IPS-18a (cell line): ENCODE results near the gene PTPN14.

ENCODE experiments used
- H3K27ac ChIP-seq: one replicate; pipeline ENCODE4 v1.5.1; 2013; ENCODE audit warnings: low read length
- H3K27me3 ChIP-seq: one replicate; pipeline ENCODE4 v1.6.1; 2013; ENCODE audit warnings: mild to moderate bottlenecking, low read length; ENCODE audit not compliant: control insufficient read depth, insufficient read depth
- H3K36me3 ChIP-seq: one replicate; pipeline ENCODE4 v1.6.1; 2013; ENCODE audit warnings: low read depth, low read length; ENCODE audit not compliant: control insufficient read depth
- H3K4me1 ChIP-seq: one replicate; pipeline ENCODE4 v1.6.1; 2013; ENCODE audit warnings: low read depth, low read length; ENCODE audit not compliant: control insufficient read depth
- H3K4me3 ChIP-seq: one replicate; pipeline ENCODE4 v1.5.1; 2013; ENCODE audit warnings: low read length
- H3K9ac ChIP-seq: one replicate; pipeline ENCODE4 v1.6.1; 2013; ENCODE audit warnings: mild to moderate bottlenecking, low read length, moderate library complexity
- H3K9me3 ChIP-seq: one replicate; pipeline ENCODE4 v1.6.1; 2013; ENCODE audit warnings: low read depth, low read length; ENCODE audit not compliant: control insufficient read depth

PTPN14 gene

DNA sequence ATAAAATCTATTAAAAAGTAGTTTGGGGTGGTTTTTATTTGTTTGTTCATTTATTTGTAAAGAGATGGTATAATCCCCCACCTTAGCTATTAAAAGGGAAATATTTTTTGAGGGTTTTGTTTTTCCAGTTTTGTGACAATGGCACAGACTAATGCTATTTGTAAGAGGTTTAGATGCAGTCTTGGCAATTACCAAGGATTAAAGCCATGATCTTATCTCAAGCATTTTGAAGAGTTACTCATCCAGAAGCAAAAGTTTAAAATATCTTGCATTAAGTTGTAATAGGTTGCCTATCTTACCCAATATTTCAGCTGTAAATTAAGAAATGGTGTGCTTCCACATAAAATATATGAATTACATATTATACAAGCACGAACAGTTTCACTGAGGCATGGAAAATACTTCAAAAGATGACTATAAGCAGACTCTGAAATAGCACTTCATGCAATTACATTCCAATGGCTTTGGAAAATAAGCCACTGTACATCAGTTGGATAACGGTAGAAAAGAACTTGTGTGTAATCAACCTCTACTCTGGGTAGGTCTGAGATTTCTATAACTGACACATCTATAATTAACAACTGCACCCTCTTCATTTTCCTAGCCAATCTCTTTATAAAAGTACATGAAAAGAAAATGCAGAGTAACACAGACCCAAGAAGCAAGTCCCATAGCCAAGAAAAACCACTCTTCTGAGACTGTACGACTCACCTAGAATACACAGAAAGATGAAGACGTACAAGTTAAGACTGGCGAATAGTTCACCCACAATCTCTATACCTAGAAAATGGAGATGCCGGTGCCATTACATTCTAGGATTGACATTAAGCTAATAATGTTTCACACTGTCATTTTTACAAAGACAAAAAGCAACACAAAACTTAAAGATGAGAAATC, 95.2 kb downstream of the PTPN14 start:
- Histone ChIP-seq H3K4me3 (no peak overlapping the region), H3K27me3 (no peaks in the 10 kb centered on the region), H3K9ac (no peak overlapping the region), H3K9me3 (no peaks in the 10 kb centered on the region), H3K4me1 (peaks cover 22% of the 10 kb centered on the region), H3K27ac (no peak overlapping the region), H3K36me3 (no peaks in the 10 kb centered on the region)

DNA sequence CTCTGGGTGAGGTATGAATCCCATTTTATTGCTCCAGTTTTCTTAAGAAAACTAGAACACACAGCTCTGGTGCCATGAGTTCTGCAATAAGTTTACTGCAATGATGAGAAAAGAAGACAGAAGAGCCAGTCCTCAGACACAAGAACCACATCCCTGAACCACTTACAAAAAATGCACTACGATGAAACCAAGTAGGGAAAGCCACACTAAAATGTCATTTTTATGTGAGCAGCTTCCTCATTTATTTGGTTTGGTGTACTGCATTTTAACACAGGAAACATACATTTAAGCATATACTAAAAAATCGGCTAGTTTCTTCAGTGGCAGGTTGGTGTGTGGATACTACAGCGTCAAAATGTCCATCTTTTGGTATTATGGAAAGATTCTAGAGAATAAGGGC, 95.9 kb downstream of the PTPN14 start:
- H3K27ac ChIP-seq: no peak overlapping the region
- H3K9ac ChIP-seq: no peak overlapping the region
- no peaks in the 10 kb centered on the region for H3K36me3 ChIP-seq
- H3K4me1 ChIP-seq: peaks cover 18% of the 10 kb centered on the region
- no peaks in the 10 kb centered on the region for H3K27me3 ChIP-seq
- no peak overlapping the region for H3K4me3 ChIP-seq
- no peaks in the 10 kb centered on the region for H3K9me3 ChIP-seq

DNA sequence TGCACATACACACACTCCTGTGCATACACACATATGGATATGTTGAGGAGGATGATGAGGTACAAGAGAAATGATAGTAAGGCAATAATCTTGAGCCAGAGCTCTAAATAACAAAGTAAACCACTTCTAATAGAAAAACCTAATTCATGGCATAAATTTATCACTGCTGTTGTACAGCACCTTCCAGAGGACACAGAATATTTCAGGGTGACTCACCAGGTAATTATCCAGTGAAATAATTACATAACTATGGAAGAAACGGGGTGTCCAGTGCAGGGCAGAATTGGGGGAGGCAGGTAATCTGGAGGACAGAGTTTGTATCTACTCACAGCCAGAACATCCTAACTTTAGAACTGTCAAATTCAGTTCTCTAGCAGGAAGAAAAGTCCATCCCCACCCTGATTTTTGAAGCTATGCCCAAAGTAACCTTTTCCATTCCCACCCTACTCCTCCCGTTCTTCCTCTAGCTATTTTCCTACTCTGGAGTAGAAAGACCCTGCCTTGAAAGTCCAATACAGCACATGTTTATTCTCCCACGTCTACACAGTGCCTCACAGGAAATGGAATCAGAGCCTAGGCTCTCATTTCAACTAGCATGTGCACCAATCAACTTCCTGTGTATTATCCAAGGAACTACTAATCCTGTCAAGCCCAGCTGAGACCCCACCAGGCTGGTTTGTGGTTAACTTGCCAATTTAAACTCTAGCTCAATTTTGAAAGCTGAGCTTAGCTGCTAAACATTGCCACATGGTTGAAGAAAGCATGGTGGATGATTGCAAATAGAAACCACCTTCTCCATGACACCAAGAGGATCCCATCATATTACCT, 96.6 kb downstream of the PTPN14 start:
- Histone ChIP-seq H3K4me3 (no peak overlapping the region), H3K27ac (no peak overlapping the region), H3K4me1 (peaks cover 15% of the 10 kb centered on the region), H3K9ac (no peak overlapping the region), H3K27me3 (no peaks in the 10 kb centered on the region), H3K9me3 (no peaks in the 10 kb centered on the region), H3K36me3 (no peaks in the 10 kb centered on the region)

DNA sequence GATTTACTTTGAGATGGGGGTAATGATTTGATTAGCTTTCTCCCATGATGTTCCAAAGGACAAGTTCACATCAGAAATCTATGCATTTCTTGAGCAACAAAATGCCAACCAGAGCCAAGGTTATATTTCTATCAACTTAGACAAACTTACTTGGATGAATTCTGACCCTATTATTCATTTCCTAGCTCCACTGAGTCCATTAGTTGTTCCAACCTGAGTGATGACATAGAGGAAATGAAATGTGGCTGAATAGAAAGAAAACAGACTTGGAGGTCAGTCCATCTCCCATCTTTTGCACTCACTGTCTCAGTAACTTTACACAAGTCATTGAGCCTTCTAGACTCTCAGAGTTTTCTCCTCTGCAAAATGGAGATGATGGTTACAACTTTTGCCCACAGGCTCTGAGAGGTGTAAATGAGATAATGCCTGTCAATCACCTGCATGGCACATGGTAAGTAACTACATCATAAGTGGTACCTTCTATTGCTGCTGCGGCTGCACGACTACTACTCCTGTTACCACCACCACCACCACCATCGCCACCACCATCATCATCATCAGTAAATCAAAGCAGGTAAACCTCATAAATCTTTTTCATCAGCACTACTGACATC, 98.2 kb downstream of the PTPN14 start:
- no peak overlapping the region for H3K4me3 ChIP-seq
- H3K4me1 ChIP-seq: peaks cover 15% of the 10 kb centered on the region
- no peaks in the 10 kb centered on the region for H3K27me3 ChIP-seq
- no peak overlapping the region for H3K27ac ChIP-seq
- H3K9me3 ChIP-seq: no peaks in the 10 kb centered on the region
- no peak overlapping the region for H3K9ac ChIP-seq
- no peaks in the 10 kb centered on the region for H3K36me3 ChIP-seq

DNA sequence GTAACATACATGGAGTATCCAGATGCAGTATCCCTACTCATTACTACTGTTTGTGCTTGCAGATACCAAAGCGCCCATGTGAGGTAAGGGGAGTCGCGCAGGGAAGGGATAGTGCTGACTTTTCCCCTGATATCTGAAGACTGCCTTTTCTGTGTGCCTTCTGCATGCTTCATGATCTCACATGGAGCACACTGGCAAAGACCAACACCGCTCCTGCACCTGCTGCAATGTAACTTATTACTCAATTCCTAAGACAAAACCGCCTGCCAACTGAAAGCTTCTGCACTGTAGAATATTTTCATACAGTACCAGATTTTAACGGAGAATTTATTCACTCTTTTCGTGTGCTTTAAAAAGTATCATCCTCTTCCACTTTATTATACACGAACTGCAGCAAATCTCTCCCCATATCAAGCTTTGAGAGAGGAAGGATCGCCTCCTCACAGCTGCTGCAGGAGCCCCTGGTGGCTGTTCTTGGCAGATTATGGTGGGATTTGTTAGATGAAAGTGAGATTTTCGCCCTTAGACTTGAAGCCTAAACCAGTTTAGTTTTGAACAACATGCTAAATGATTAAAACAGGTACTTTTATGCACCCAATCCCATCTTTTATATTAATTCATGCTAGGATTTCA, 99.1 kb downstream of the PTPN14 start:
- Histone ChIP-seq H3K4me1 (peaks cover 23% of the 10 kb centered on the region), H3K9me3 (no peaks in the 10 kb centered on the region), H3K27me3 (no peaks in the 10 kb centered on the region), H3K4me3 (no peak overlapping the region), H3K9ac (no peak overlapping the region), H3K27ac (no peak overlapping the region), H3K36me3 (no peaks in the 10 kb centered on the region)

DNA sequence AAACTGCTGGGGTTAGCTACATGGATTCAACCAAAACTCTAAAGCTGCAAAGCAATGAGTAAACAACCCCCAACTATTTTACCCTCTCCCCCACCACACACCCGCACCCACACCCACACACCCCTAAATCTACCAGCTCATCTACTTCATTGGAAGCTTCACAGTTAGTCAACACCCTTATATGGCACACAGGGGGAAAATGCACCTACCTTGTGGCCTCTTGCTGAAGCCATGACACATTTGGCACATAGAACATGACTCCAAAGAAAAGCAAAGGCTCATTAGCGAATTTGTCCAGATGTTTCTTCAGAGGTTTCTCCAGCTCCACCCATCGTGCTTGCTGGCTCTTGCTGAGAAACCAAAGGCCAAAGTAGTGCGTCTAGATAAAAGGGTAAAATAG, 99.8 kb downstream of the PTPN14 start:
- Histone ChIP-seq H3K36me3 (no peaks in the 10 kb centered on the region), H3K27ac (no peak overlapping the region), H3K9me3 (no peaks in the 10 kb centered on the region), H3K9ac (no peak overlapping the region), H3K4me3 (no peak overlapping the region), H3K4me1 (peaks cover 30% of the 10 kb centered on the region), H3K27me3 (no peaks in the 10 kb centered on the region)

DNA sequence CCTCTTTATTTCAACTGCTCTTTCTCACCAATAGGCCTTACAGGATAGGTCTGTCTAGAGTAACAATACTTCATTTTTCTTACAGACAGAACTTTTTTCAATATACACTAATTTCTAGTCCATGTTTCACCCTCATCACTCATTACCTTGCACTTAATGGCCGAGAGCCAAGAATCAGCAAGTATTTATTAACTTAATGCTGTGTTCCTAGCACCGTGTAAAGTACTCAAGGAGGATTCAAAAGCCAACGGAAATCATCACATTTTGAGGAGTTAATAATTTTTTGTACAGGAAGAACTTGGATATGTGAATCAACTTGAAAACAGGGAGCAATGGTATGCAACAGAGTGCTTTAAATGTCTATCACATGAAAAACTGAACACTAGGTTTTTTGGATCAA, 102.0 kb downstream of the PTPN14 start:
- H3K27ac ChIP-seq: no peak overlapping the region

DNA sequence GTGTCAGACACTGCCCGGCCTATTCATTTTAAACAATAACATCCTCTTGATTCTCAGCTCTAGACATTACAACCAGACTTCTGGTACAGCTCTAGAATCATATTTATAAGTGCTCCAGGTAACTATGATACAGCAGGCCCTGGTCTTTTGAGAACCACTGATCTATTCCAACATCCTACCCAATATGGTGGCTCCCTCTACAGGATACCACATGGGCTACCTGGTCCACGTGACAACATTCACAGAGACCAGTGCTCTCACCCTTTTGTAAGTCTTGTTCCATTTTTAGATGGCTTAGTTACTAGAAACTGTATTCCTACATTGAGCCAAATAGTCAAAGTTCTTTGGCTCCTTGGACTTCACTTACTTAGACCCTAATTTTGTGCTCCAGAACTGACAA, 102.9 kb downstream of the PTPN14 start:
- H3K27ac ChIP-seq: no peak overlapping the region
- peaks cover 46% of the 10 kb centered on the region for H3K4me1 ChIP-seq
- H3K36me3 ChIP-seq: no peaks in the 10 kb centered on the region
- H3K9me3 ChIP-seq: no peaks in the 10 kb centered on the region
- no peaks in the 10 kb centered on the region for H3K27me3 ChIP-seq
- no peak overlapping the region for H3K4me3 ChIP-seq
- H3K9ac ChIP-seq: no peak overlapping the region

More for the DNA sequence above, 102.0 kb downstream of the PTPN14 start:
- no peak overlapping the region for H3K9ac ChIP-seq
- H3K9me3 ChIP-seq: no peaks in the 10 kb centered on the region
- no peak overlapping the region for H3K4me3 ChIP-seq
- no peaks in the 10 kb centered on the region for H3K27me3 ChIP-seq
- no peaks in the 10 kb centered on the region for H3K36me3 ChIP-seq
- H3K4me1 ChIP-seq: peaks cover 43% of the 10 kb centered on the region

DNA sequence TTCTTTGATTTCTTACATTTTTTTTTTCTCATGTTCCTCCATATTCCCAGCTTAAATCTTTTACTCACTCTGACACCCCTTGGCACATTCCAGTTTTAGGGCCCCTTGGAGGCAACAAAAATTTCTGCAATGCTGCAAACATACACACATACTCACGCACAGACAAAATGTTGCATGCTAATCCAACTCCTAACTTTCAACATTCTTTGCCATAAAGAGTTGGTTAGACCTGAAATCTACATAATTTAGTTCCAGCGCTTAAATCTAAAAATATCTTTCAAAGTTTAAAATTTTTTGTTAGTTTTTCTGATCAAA, 103.9 kb downstream of the PTPN14 start:
- peak overlapping the region; percentile 29 for H3K4me3 ChIP-seq
- H3K36me3 ChIP-seq: no peaks in the 10 kb centered on the region
- H3K27ac ChIP-seq: peak overlapping the region; percentile 74
- no peaks in the 10 kb centered on the region for H3K9me3 ChIP-seq
- no peaks in the 10 kb centered on the region for H3K27me3 ChIP-seq
- peak overlapping the region; percentile 35 for H3K9ac ChIP-seq
- peaks cover 40% of the 10 kb centered on the region for H3K4me1 ChIP-seq

DNA sequence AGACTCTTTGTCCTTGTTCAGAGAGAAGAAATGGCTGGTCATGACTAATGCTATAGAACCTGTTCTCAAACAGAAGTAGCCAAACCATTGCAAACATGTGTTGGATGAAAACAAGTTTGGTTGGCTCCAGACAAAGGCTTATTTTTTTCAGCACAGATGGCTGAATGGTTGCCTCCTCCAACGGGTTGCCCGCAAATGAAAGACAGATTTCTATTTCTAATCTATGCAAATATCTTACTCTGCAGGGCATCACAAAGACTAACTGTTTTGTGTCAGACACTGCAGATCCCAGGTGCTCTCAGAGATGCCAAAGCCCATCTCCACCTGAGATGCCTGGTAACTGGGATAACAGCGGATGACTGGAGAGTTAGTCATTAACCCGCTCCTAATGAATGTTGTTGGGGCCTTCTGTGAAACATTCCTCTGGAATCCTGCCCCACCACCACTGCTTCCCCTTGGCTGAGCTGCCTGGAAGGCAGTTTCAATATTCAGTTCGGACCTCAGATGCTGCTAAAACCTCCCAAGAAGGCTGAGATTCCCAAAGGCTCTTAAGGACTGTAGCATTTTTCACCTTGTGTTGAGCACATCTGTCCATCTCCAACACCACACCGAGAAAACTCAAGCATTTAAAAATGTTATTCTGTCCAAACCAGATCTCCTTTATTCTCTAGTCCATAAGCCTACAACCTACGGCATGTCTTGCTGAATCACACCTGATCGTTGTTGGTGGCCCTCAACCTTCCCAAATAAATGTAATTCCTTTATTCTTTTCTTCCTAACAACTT, 104.4 kb downstream of the PTPN14 start:
- peak overlapping the region; percentile 74 for H3K27ac ChIP-seq
- H3K9me3 ChIP-seq: no peaks in the 10 kb centered on the region
- peak overlapping the region; percentile 35 for H3K9ac ChIP-seq
- no peaks in the 10 kb centered on the region for H3K27me3 ChIP-seq
- H3K4me1 ChIP-seq: peaks cover 39% of the 10 kb centered on the region
- H3K36me3 ChIP-seq: no peaks in the 10 kb centered on the region
- H3K4me3 ChIP-seq: peak overlapping the region; percentile 29
